Upper lobe of right lung (tissue), 1 donor: Measurements from ENCODE around the gene SEPTIN8. TPM values are rescaled to one million over a fixed set of nuclear protein-coding genes. Genes with fewer than 3 reads are reported as not detected.

Source experiments
- ATAC-seq: fragments of 200-7000 bp; cut with Tn5 transposase; one replicate; pipeline ENCODE4 v1.9.1; 2020; ENCODE audit warnings: mild to moderate bottlenecking, moderate library complexity
- DNase-seq: peaks from one replicate; pipeline ENCODE4 v3.0.0-alpha.2; 2020
- H3K27ac ChIP-seq: fragments of 200-600 bp; one replicate; pipeline ENCODE4 v1.8.0; 2022
- H3K27me3 ChIP-seq: fragments of 200-600 bp; one replicate; pipeline ENCODE4 v1.8.0; 2022; ENCODE audit warnings: mild to moderate bottlenecking
- H3K36me3 ChIP-seq: fragments of 200-600 bp; one replicate; pipeline ENCODE4 v1.8.0; 2022
- H3K4me1 ChIP-seq: fragments of 200-600 bp; one replicate; pipeline ENCODE4 v1.8.0; 2022
- H3K4me3 ChIP-seq: fragments of 200-600 bp; one replicate; pipeline ENCODE4 v1.8.0; 2022; ENCODE audit warnings: mild to moderate bottlenecking
- H3K9me3 ChIP-seq: fragments of 200-600 bp; one replicate; pipeline ENCODE4 v1.8.0; 2022
- intact Hi-C: fragments of 100-400 bp; cut with DNase I; formaldehyde crosslinking; loops from one replicate; pipeline ENCODE4 v1.11.0; 2022
- total RNA-seq: library from RNA; stranded (reverse); fragmentation: NEBNext Ultra II Directional; extraction: Animal tissue kit (Norgen Biotek cat#: 25700); gene quantifications from one replicate; pipeline ENCODE4 v1.2.1, GENCODE V29; 2021
- TF ChIP-seq, protein P1 (sequence below): fragments of 200-600 bp; IDR thresholded peaks from one replicate; pipeline ENCODE4 v1.8.0; 2022; ENCODE audit warnings: antibody characterized with exemption
- donor health status: DM: no; HTN: yes; CAD: no; lungs with severe emphysema.

The SEPTIN8 gene
- total RNA-seq, 1 donor from 2014 or later = 42.6 TPM

DNA sequence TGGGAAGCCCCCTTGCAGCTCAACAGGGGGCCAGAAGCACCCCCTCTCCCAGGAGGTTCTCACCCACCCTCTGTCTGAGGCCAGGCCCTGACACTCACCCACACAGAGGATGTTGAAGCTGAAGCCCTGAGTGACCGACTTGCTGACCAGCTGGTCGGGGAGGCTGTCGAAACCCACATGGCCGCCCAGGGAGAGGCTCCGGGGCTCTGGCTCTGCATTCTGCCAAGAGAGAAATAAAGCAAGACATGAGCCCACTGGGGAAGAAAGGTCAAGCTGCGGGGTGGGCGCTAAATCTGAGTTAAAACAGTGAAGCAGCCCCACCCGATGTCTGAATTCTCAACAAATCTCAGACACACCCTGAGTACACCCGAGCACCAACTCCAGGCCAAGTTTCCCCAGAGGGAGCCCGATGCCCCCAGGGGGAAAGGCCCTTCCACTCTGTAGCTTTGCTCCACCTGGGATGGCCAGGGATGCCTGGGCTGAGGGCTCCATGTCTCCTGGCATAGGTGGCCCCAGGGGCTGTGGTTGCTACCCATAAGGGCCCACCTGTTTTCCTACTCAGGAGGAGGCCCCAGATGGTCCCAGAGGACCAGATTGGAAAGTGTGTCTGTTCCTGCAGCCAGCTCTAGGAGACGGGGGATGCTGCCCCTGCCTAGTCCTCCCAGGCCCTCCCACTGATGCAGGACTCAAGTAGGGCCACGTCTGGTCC, 11.6 kb downstream of the SEPTIN8 start:
- H3K4me1 ChIP-seq = peaks cover 21% of the 10 kb centered on the region
- H3K4me3 ChIP-seq = no peak overlapping the region
- no peak overlapping the region for H3K27ac ChIP-seq
- intact Hi-C loops = no loop called here
- no peak for ATAC-seq
- no peaks in the 10 kb centered on the region for H3K9me3 ChIP-seq
- no peaks in the 10 kb centered on the region for H3K27me3 ChIP-seq
- no peak for DNase-seq
- TF ChIP-seq, protein P1, sequence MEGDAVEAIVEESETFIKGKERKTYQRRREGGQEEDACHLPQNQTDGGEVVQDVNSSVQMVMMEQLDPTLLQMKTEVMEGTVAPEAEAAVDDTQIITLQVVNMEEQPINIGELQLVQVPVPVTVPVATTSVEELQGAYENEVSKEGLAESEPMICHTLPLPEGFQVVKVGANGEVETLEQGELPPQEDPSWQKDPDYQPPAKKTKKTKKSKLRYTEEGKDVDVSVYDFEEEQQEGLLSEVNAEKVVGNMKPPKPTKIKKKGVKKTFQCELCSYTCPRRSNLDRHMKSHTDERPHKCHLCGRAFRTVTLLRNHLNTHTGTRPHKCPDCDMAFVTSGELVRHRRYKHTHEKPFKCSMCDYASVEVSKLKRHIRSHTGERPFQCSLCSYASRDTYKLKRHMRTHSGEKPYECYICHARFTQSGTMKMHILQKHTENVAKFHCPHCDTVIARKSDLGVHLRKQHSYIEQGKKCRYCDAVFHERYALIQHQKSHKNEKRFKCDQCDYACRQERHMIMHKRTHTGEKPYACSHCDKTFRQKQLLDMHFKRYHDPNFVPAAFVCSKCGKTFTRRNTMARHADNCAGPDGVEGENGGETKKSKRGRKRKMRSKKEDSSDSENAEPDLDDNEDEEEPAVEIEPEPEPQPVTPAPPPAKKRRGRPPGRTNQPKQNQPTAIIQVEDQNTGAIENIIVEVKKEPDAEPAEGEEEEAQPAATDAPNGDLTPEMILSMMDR = no peak
- H3K36me3 ChIP-seq = peaks cover 35% of the 10 kb centered on the region

DNA sequence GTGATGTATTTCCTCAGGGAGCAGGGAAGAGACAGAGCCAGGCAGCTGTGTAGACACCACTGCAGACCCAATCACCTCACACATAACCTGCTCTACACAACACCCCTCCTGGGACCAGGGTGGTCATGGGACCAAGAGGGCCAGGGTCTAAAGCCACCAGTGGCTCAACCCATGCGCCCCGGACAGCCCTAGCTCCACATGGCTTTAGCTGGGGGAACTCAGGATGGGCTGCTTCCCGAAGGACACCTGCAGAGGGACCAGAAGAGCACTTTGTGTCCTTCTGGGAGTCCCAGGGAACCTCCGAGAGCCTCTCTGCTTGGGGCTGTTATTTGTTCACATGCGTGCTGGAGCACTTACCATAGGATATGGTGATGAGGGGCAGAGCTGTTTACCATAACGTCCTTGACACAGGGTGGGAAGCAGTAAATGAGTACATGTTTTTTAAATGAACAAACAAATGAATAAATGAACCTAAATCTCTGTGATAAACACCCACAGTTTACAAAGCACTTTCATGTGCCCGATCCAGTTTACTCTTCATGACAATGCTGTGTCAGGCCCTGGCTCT, 12.3 kb downstream of the SEPTIN8 start:
- intact Hi-C loops = no loop called here
- Histone ChIP-seq H3K27me3 (no peaks in the 10 kb centered on the region), H3K4me3 (no peak overlapping the region), H3K27ac (no peak overlapping the region), H3K9me3 (no peaks in the 10 kb centered on the region), H3K4me1 (peaks cover 18% of the 10 kb centered on the region), H3K36me3 (peaks cover 39% of the 10 kb centered on the region)
- DNase-seq = no peak
- TF ChIP-seq, protein P1 = no peak
- ATAC-seq = no peak

DNA sequence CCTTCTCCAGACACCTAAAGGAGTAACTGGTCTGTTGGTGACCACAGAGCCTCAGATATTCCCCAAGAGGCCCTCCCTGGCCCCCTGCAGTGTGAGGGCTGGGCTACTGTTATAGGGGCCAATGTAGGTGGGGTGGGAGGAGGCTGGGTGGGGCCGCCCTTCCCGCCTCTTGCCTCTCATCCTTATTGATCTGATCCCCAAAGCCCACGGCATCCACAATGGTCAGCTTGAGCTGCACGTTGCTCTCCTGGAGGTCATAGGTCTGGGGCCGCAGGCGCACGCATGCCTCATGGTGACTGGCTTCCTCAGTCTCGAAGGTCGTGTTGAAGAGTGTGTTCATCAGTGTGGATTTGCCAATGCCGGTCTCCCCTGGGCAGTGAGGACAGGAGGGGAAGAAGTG, 13.0 kb downstream of the SEPTIN8 start:
- intact Hi-C loops = no loop called here
- TF ChIP-seq, protein P1 = no peak
- Histone ChIP-seq H3K27ac (no peak overlapping the region), H3K27me3 (no peaks in the 10 kb centered on the region), H3K4me3 (no peak overlapping the region), H3K9me3 (no peaks in the 10 kb centered on the region), H3K36me3 (peaks cover 39% of the 10 kb centered on the region), H3K4me1 (peaks cover 15% of the 10 kb centered on the region)
- ATAC-seq (no peak), DNase-seq (no peak)

DNA sequence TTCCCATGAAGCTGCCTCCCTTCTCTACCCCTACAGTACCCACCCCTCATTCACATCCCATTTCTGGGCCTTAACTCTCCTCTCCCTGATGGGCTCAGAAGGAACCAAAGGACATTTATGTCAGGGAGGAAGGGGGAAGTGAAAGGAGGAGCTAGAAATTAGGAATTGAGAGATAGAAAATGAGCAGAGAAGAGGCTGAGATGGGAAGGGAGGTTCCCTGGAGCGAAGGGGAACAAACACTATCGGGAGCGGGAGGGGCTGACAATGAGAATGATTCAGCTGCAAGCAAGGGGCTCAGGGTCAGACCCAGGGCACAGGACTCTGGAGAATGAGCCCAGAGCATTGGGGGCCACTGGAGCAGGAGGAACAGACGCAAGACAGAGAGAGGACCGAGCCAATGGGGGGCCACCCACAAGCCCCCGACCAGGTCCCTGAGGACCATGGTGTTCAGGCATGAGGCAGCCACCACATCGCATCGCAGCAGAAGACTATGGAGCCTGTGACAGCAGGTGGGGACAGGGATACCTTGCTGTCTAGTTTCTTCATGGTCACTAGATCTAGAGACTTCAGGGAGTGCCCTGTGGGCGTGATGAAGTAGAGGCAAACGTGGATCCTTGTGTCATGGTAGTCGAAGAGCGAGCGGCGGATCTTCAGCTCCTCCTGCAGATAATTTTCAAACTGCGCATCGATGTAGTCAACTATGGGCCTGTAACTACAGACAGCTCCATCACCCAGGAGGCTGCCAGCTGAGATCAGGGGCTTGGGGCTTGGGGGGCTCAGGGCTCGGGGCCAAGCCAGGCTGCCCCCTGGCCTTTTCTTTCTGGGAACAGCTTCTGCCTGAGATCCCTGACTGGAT, 13.6 kb downstream of the SEPTIN8 start:
- intact Hi-C loops = no loop called here
- no peaks in the 10 kb centered on the region for H3K9me3 ChIP-seq
- peaks cover 45% of the 10 kb centered on the region for H3K36me3 ChIP-seq
- ATAC-seq (no peak), DNase-seq (no peak)
- H3K4me1 ChIP-seq = peaks cover 13% of the 10 kb centered on the region
- no peak overlapping the region for H3K4me3 ChIP-seq
- H3K27ac ChIP-seq = no peak overlapping the region
- TF ChIP-seq, protein P1 = no peak
- no peaks in the 10 kb centered on the region for H3K27me3 ChIP-seq

DNA sequence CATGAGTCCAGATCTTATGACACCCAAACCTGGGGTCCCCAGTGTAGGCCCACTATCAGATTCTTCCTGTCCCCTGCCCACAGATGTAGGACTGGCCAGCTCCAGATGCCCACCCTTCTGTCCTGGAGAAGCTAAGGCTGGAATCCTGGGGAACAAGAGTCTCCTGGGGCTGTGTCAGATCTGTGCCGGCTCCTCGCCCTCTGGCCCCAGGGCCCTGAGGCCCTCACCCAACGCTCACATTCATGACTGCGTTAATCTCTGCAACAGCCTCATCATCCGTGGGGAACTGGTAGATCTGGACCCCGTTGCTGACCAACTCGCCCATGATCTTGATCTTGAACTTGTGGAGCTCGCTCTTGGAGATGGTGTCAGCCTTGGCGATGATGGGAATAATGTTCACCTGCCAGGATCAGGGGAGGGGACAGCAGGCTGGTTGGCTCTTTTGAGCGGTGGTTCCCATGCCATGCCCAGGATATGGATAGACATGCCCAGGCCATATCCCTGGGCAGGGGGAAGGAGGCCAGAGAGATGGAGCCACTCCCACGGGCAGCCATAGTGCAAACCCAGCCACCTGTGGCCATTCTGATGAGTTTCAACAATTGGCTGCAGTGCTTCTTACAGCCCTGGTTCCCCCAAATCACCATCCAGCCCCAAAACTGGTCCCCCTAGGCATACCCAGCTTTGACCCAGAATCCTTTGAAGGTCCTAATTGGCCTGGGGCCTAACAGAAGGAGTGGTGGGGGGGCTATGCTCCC, 14.6 kb downstream of the SEPTIN8 start:
- H3K36me3 ChIP-seq = peaks cover 53% of the 10 kb centered on the region
- no peaks in the 10 kb centered on the region for H3K27me3 ChIP-seq
- DNase-seq (no peak), ATAC-seq (no peak)
- peaks cover 6% of the 10 kb centered on the region for H3K4me1 ChIP-seq
- intact Hi-C loops = no loop called here
- no peak overlapping the region for H3K4me3 ChIP-seq
- no peaks in the 10 kb centered on the region for H3K9me3 ChIP-seq
- TF ChIP-seq, protein P1 = no peak
- H3K27ac ChIP-seq = no peak overlapping the region
